Ishikawa (cell line): ENCODE results near the gene SH3PXD2A.

Source experiments
- CEBPB ChIP-seq: IDR thresholded peaks from 2 replicates; pipeline ENCODE4 v1.6.1; 2012
- CREB1 ChIP-seq: IDR thresholded peaks from 2 replicates; pipeline ENCODE4 v1.6.1; 2012; ENCODE audit warnings: low read depth
- EGR1 ChIP-seq: IDR thresholded peaks from 2 replicates; pipeline ENCODE4 v1.6.1; 2012
- EP300 ChIP-seq: IDR thresholded peaks from 2 replicates; pipeline ENCODE4 v1.6.1; 2012; ENCODE audit warnings: borderline replicate concordance
- FOXM1 ChIP-seq: IDR thresholded peaks from 2 replicates; pipeline ENCODE4 v1.6.1; 2012; ENCODE audit warnings: low read depth, borderline replicate concordance
- MAX ChIP-seq: IDR thresholded peaks from 2 replicates; pipeline ENCODE4 v1.6.1; 2012
- NFIC ChIP-seq: IDR thresholded peaks from 2 replicates; pipeline ENCODE4 v1.6.1; 2012
- RAD21 ChIP-seq: IDR thresholded peaks from 2 replicates; pipeline ENCODE4 v1.6.1; 2012; ENCODE audit warnings: low read depth
- REST ChIP-seq: IDR thresholded peaks from 2 replicates; pipeline ENCODE4 v1.6.1; 2012; ENCODE audit warnings: low read depth, mild to moderate bottlenecking
- TAF1 ChIP-seq: IDR thresholded peaks from 2 replicates; pipeline ENCODE4 v1.6.1; 2012; ENCODE audit warnings: low read depth, mild to moderate bottlenecking
- TCF12 ChIP-seq: IDR thresholded peaks from 2 replicates; pipeline ENCODE4 v1.6.1; 2012; ENCODE audit warnings: low read depth
- TEAD4 ChIP-seq: IDR thresholded peaks from 2 replicates; pipeline ENCODE4 v1.6.1; 2012
- USF1 ChIP-seq: IDR thresholded peaks from 2 replicates; pipeline ENCODE4 v1.6.1; 2012
- YY1 ChIP-seq: IDR thresholded peaks from 2 replicates; pipeline ENCODE4 v1.6.1; 2012; ENCODE audit warnings: low read depth
- ZBTB7A ChIP-seq: IDR thresholded peaks from 2 replicates; pipeline ENCODE4 v1.6.1; 2012; ENCODE audit warnings: low read depth

Gene SH3PXD2A

GRCh38 chr10:103605359-103606096 is 249.8 kb downstream of the SH3PXD2A start:
- TF ChIP-seq MAX: no peak
- peak; percentile 16; the same call in 1 of the 2 replicates for TF ChIP-seq NFIC
- no peak for TF ChIP-seq YY1
- TF ChIP-seq USF1: no peak
- TF ChIP-seq TEAD4: peak; percentile 61
- peak; percentile 82 for TF ChIP-seq RAD21
- TF ChIP-seq CEBPB: no peak
- no peak for TF ChIP-seq ZBTB7A
- no peak for TF ChIP-seq TCF12
- no peak for TF ChIP-seq TAF1
- TF ChIP-seq EP300: no peak
- no peak for TF ChIP-seq FOXM1
- no peak for TF ChIP-seq EGR1

- no peak for TF ChIP-seq ZBTB7A
- no peak for TF ChIP-seq CEBPB
- TF ChIP-seq USF1: no peak
- TF ChIP-seq TEAD4: no peak
- TF ChIP-seq TAF1: no peak
- TF ChIP-seq NFIC: no peak
- TF ChIP-seq REST: no peak
- no peak for TF ChIP-seq TCF12
- TF ChIP-seq RAD21: no peak
- no peak for TF ChIP-seq MAX
- no peak for TF ChIP-seq EP300
- no peak for TF ChIP-seq FOXM1
- TF ChIP-seq CREB1: no peak
- no peak for TF ChIP-seq EGR1
- no peak for TF ChIP-seq YY1
Observed at GRCh38 chr10:103603382-103603781, 252.0 kb downstream of the SH3PXD2A start.

- TF ChIP-seq MAX: no peak
- no peak for TF ChIP-seq REST
- no peak for TF ChIP-seq ZBTB7A
- TF ChIP-seq CREB1: no peak
- TF ChIP-seq RAD21: no peak
- TF ChIP-seq YY1: no peak
- TF ChIP-seq USF1: no peak
- TF ChIP-seq CEBPB: no peak
- TF ChIP-seq EP300: no peak
- TF ChIP-seq EGR1: no peak
- TF ChIP-seq TEAD4: no peak
- TF ChIP-seq TAF1: no peak
- TF ChIP-seq TCF12: no peak
- no peak for TF ChIP-seq NFIC
- no peak for TF ChIP-seq FOXM1
Observed at GRCh38 chr10:103602852-103603155, 252.6 kb downstream of the SH3PXD2A start.

GRCh38 chr10:103602028-103602851 is 253.1 kb downstream of the SH3PXD2A start:
- no peak for TF ChIP-seq TCF12
